ENCODE measurements around the gene ACAD11.

The ACAD11 gene

GRCh38 chr3:132659365-132660051 is at the start of gene ACAD11:
ACAD11 (minus strand) TSS chr3:132659809; CDS start chr3:132659751, 58 bp downstream.
- peak within 1 kb of the TSS; percentile 68 for H3K4me3 ChIP-seq (ENCODE audit: low read depth, low read length)
- peak; percentile 83 for TF ChIP-seq CTCF (IDR thresholded peaks at IDR 0.05; ENCODE audit: low read depth, low read length, missing control alignments)
- in situ Hi-C loops (cut with HindIII; ENCODE audit: low sequenced_read_pairs), result no loop called here
- DNase-seq (ENCODE audit: low read depth), result no peak

GRCh38 chr3:132703733-132704132 is 44.1 kb upstream of the ACAD11 start:
- no peak for TF ChIP-seq CTCF (IDR thresholded peaks at IDR 0.05; ENCODE audit: low read depth, low read length, missing control alignments)
- in situ Hi-C loops (cut with HindIII; ENCODE audit: low sequenced_read_pairs), result no loop called here
- no peak for DNase-seq (ENCODE audit: low read depth)
- no peak overlapping the region for H3K4me3 ChIP-seq (ENCODE audit: low read depth, low read length)

DNA sequence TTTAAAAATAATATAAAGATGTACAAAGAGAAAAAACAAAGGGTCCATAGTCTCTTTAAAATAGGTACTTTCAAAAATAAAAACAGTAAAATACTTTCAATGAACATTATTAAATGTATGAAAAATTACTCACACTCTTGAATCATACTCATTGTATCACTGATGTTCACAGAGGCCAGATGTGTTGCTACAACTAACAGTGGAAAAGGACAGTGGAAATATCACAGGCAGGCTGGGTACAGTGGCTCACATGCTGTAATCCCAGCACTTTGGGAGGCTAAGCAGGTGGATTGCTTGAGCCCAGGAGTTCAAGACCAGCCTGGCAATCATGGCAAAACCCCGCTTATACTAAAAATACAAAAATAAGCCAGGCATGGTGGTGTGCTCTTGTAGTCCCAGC is 35.8 kb upstream of the ACAD11 start:
- DNase-seq (ENCODE audit: low read depth), result no peak
- no peak for TF ChIP-seq CTCF (IDR thresholded peaks at IDR 0.05; ENCODE audit: low read depth, low read length, missing control alignments)
- in situ Hi-C loops (cut with HindIII; ENCODE audit: low sequenced_read_pairs), result loop anchor here (25.0 kb wide), 1 partner anchor 183 kb away; no protein-coding TSS in a partner anchor
- H3K4me3 ChIP-seq (ENCODE audit: low read depth, low read length), result no peak overlapping the region

DNA sequence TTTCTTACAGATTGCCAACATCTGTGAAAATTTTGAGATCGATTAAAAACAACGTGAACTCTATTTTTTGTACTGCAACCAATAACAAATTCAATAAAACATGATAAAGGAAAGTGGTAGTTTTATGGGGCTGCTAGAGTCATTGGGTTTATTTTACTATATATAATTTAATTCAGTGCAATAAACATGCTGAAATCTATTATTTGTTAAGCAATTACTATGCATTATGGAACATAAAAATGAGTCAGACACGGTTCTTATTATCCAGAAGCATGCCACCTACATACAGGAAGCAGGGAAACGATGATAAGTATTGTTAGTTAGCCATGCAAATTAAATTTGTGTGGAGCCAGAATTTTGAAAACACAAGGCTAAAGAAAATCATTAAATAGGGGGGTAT is 35.4 kb upstream of the ACAD11 start:
- TF ChIP-seq CTCF (IDR thresholded peaks at IDR 0.05; ENCODE audit: low read depth, low read length, missing control alignments), result no peak
- in situ Hi-C loops (cut with HindIII; ENCODE audit: low sequenced_read_pairs), result loop anchor here (25.0 kb wide), 1 partner anchor 183 kb away; no protein-coding TSS in a partner anchor
- no peak overlapping the region for H3K4me3 ChIP-seq (ENCODE audit: low read depth, low read length)
- no peak for DNase-seq (ENCODE audit: low read depth)

DNA sequence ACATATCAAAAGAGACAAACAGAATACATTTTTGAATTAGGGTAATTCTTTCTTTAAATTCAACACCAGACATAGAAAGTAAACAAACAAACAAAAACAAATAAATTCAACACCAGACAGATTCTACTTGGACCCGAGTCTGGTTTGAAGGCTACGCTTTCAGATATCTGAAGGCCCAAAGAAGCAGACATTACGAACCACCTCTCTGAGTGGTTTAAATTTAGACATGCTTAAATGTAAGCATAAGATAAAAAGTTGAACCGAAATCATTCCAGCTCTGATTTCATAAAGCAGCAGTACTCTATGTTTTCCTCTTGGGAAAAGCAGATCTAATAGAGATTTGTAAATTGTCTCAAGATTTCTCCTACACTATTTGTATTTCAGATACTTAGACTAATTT is 30.4 kb upstream of the ACAD11 start:
- no peak for DNase-seq (ENCODE audit: low read depth)
- no peak for TF ChIP-seq CTCF (IDR thresholded peaks at IDR 0.05; ENCODE audit: low read depth, low read length, missing control alignments)
- H3K4me3 ChIP-seq (ENCODE audit: low read depth, low read length), result no peak overlapping the region
- in situ Hi-C loops (cut with HindIII; ENCODE audit: low sequenced_read_pairs), result loop anchor here (25.0 kb wide), 1 partner anchor 178 kb away; no protein-coding TSS in a partner anchor

DNA sequence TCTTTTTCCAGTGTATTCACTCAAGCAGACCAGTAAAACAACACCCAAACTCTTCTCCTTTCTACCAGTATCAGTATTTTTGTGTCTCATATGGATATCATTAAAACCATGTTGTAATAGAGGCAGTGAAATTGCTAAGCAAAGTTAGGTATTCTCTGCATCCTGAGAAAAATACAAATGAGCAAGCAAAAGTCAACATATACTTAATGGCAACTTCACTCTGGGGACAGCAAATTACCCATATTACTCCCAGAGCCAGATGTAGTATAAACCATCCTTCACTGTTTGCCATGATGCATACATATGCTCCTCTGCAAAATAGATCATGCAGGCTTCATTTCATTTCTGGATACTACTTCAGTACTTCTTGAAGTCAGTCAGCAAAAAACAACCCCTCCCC is 22.6 kb upstream of the ACAD11 start:
- H3K4me3 ChIP-seq (ENCODE audit: low read depth, low read length), result no peak overlapping the region
- no peak for TF ChIP-seq CTCF (IDR thresholded peaks at IDR 0.05; ENCODE audit: low read depth, low read length, missing control alignments)
- in situ Hi-C loops (cut with HindIII; ENCODE audit: low sequenced_read_pairs), result loop anchor here (25.0 kb wide), 1 partner anchor 170 kb away; no protein-coding TSS in a partner anchor
- DNase-seq (ENCODE audit: low read depth), result no peak

Data from astrocyte of the cerebellum (primary cell).